Neutrophil (primary cell): ENCODE data around the gene TMC8.

ENCODE experiments used
- H3K27ac ChIP-seq: fragments of 200-600 bp; sonication (generic); 2 replicates; pipeline ENCODE4 v1.5.1; 2016; ENCODE audit warnings: mild to moderate bottlenecking, moderate library complexity
- H3K27me3 ChIP-seq: fragments of 200-600 bp; sonication (generic); 2 replicates; pipeline ENCODE4 v1.6.0; 2016; ENCODE audit warnings: mild to moderate bottlenecking
- H3K36me3 ChIP-seq: fragments of 200-600 bp; sonication (generic); 2 replicates; pipeline ENCODE4 v1.5.1; 2017
- H3K4me1 ChIP-seq, 2 experiments: fragments of 200-600 bp in 1 of 2; sonication (generic) in 1 of 2; 1 replicate in 1 of 2; 2 replicates in 1 of 2; pipeline versions ENCODE4 v1.5.1 to v1.6.1; 2013 to 2016; ENCODE audit warnings: low read depth in 1 of 2, low read length in 1 of 2, mild to moderate bottlenecking in 1 of 2, moderate library complexity in 1 of 2; ENCODE audit not compliant: control insufficient read depth in 1 of 2, insufficient read depth in 1 of 2
- H3K4me3 ChIP-seq, 2 experiments: fragments of 200-600 bp in 1 of 2; sonication (generic) in 1 of 2; 1 replicate in 1 of 2; 2 replicates in 1 of 2; pipeline ENCODE4 v1.5.1; 2013 to 2016; ENCODE audit warnings: low read depth in 1 of 2, low read length in 1 of 2, mild to moderate bottlenecking in 1 of 2, moderate library complexity in 1 of 2
- H3K9me3 ChIP-seq: fragments of 200-600 bp; sonication (generic); 2 replicates; pipeline ENCODE4 v1.5.1; 2016
- CTCF ChIP-seq: fragments of 200-600 bp; sonication (generic); IDR thresholded peaks from 2 replicates; pipeline ENCODE4 v1.5.1; 2016; ENCODE audit warnings: antibody characterized with exemption

The TMC8 gene

GRCh38 chr17:78180083-78180482 is 49.5 kb downstream of the TMC8 start:
- Histone ChIP-seq H3K27ac (no peak overlapping the region), H3K27me3 (no peaks in the 10 kb centered on the region), H3K4me3 (no peak overlapping the region), H3K4me1 (peaks cover 20 to 21% of the 10 kb centered on the region in 2 experiments), H3K9me3 (no peaks in the 10 kb centered on the region), H3K36me3 (no peaks in the 10 kb centered on the region)
- no peak for TF ChIP-seq CTCF

- Histone ChIP-seq H3K27me3 (no peaks in the 10 kb centered on the region), H3K27ac (no peak overlapping the region), H3K4me3 (no peak overlapping the region), H3K36me3 (no peaks in the 10 kb centered on the region), H3K4me1 (peaks cover 17 to 18% of the 10 kb centered on the region in 2 experiments), H3K9me3 (no peaks in the 10 kb centered on the region)
- no peak for TF ChIP-seq CTCF
These were observed 49.9 kb downstream of the TMC8 start for GRCh38 chr17:78180508-78180907.

GRCh38 chr17:78182504-78182903 is 51.9 kb downstream of the TMC8 start:
- no peaks in the 10 kb centered on the region for H3K36me3 ChIP-seq
- no peak overlapping the region for H3K27ac ChIP-seq

GRCh38 chr17:78183916-78184315 is 53.3 kb downstream of the TMC8 start:
- TF ChIP-seq CTCF: no peak
- Histone ChIP-seq H3K27ac (no peak overlapping the region), H3K27me3 (no peaks in the 10 kb centered on the region), H3K4me1 (peaks cover 14% of the 10 kb centered on the region in 2 experiments), H3K4me3 (no peak overlapping the region), H3K9me3 (no peaks in the 10 kb centered on the region), H3K36me3 (no peaks in the 10 kb centered on the region)

More at GRCh38 chr17:78182504-78182903, 51.9 kb downstream of the TMC8 start:
- peaks cover 13 to 14% of the 10 kb centered on the region in 2 experiments for H3K4me1 ChIP-seq
- no peak for TF ChIP-seq CTCF
- H3K4me3 ChIP-seq: no peak overlapping the region
- no peaks in the 10 kb centered on the region for H3K9me3 ChIP-seq
- no peaks in the 10 kb centered on the region for H3K27me3 ChIP-seq

- H3K4me1 ChIP-seq: peaks cover 14% of the 10 kb centered on the region in 2 experiments
- H3K4me3 ChIP-seq: no peak overlapping the region
- H3K36me3 ChIP-seq: no peaks in the 10 kb centered on the region
- no peaks in the 10 kb centered on the region for H3K27me3 ChIP-seq
- no peak for TF ChIP-seq CTCF
- no peak overlapping the region for H3K27ac ChIP-seq
- no peaks in the 10 kb centered on the region for H3K9me3 ChIP-seq
These were observed 53.8 kb downstream of the TMC8 start for GRCh38 chr17:78184351-78184750.

- Histone ChIP-seq H3K36me3 (no peaks in the 10 kb centered on the region), H3K4me1 (peaks cover 14% of the 10 kb centered on the region in 2 experiments), H3K9me3 (no peaks in the 10 kb centered on the region), H3K27me3 (no peaks in the 10 kb centered on the region), H3K4me3 (no peak overlapping the region), H3K27ac (no peak overlapping the region)
- TF ChIP-seq CTCF: no peak
These were observed 54.3 kb downstream of the TMC8 start for GRCh38 chr17:78184868-78185267.
